Lower lobe of right lung (tissue), 2 donors: ENCODE data around the gene LY6G5C. TPM values are rescaled to one million over a fixed set of nuclear protein-coding genes. Genes with fewer than 3 reads are reported as not detected.
A peak's percentile ranks its signal among the peaks of the same experiment; 100 is the strongest.

Experiments
- ATAC-seq, 2 donors: fragments of 200-7000 bp; cut with Tn5 transposase; one replicate each; pipeline ENCODE4 v1.9.1; 2020 to 2022; ENCODE audit warnings: mild to moderate bottlenecking in 2 of 2, moderate library complexity in 2 of 2
- DNase-seq: peaks from one replicate; pipeline ENCODE4 v3.0.0-alpha.2; 2020
- H3K27ac ChIP-seq: fragments of 200-600 bp; one replicate; pipeline ENCODE4 v1.8.0; 2022
- H3K27me3 ChIP-seq: fragments of 200-600 bp; one replicate; pipeline ENCODE4 v1.8.0; 2022; ENCODE audit warnings: low read depth
- H3K36me3 ChIP-seq: fragments of 200-600 bp; one replicate; pipeline ENCODE4 v1.8.0; 2022; ENCODE audit warnings: mild to moderate bottlenecking
- H3K4me1 ChIP-seq: fragments of 200-600 bp; one replicate; pipeline ENCODE4 v1.8.0; 2022
- H3K4me3 ChIP-seq: fragments of 200-600 bp; one replicate; pipeline ENCODE4 v1.8.0; 2022; ENCODE audit warnings: mild to moderate bottlenecking
- H3K9me3 ChIP-seq: fragments of 200-600 bp; one replicate; pipeline ENCODE4 v1.8.0; 2022
- intact Hi-C: fragments of 100-400 bp; cut with DNase I; formaldehyde crosslinking; loops from one replicate; pipeline ENCODE4 v1.11.0; 2022
- total RNA-seq: library from RNA; stranded (reverse); fragmentation: NEBNext Ultra II Directional; extraction: Animal tissue kit (Norgen Biotek cat#: 25700); gene quantifications from one replicate; pipeline ENCODE4 v1.2.1, GENCODE V29; 2021
- TF ChIP-seq, protein P1 (sequence below): fragments of 200-600 bp; IDR thresholded peaks from one replicate; pipeline ENCODE4 v1.8.0; 2022; ENCODE audit warnings: antibody characterized with exemption, mild to moderate bottlenecking
- donor health status: DM: no; HTN: yes; CAD: no; lungs with severe emphysema.

LY6G5C gene
- total RNA-seq, 1 donor from 2014 or later = 2.9 TPM

DNA sequence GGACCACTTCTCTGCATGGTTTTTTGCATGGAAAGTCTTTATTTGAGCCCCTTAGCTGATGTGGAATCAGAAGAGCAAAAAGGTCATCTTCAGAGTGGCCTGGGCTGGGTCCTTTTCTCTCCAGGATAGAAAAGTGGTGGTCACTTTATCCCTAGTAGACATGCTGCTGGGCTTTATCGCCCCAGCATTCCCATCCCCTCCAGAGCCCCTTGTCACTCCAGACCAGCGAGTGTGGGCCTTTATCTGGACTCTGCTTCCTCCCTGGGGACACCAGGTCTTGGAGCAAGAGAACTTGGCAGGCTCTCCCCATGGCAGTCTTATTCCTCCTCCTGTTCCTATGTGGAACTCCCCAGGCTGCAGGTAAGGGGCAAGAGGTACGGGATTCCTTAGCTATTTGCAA lies 25.7 kb upstream of the LY6G5C start, which contains the start of gene LY6G6F:
TSS of gene LY6G6F (plus strand) at position 268 of the 400 bp plus-strand sequence. CDS start at position 309, 41 bp downstream.
- no peak for ATAC-seq
- TF ChIP-seq, protein P1, sequence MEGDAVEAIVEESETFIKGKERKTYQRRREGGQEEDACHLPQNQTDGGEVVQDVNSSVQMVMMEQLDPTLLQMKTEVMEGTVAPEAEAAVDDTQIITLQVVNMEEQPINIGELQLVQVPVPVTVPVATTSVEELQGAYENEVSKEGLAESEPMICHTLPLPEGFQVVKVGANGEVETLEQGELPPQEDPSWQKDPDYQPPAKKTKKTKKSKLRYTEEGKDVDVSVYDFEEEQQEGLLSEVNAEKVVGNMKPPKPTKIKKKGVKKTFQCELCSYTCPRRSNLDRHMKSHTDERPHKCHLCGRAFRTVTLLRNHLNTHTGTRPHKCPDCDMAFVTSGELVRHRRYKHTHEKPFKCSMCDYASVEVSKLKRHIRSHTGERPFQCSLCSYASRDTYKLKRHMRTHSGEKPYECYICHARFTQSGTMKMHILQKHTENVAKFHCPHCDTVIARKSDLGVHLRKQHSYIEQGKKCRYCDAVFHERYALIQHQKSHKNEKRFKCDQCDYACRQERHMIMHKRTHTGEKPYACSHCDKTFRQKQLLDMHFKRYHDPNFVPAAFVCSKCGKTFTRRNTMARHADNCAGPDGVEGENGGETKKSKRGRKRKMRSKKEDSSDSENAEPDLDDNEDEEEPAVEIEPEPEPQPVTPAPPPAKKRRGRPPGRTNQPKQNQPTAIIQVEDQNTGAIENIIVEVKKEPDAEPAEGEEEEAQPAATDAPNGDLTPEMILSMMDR = no peak
- Histone ChIP-seq H3K4me3 (no peak within 1 kb of the TSS), H3K36me3 (no peaks in the 10 kb centered on the region), H3K27me3 (no peaks in the 10 kb centered on the region), H3K4me1 (peaks cover 20% of the 10 kb centered on the region), H3K27ac (no peak within 1 kb of the TSS), H3K9me3 (no peaks in the 10 kb centered on the region)
- DNase-seq = no peak
- intact Hi-C loops = no loop called here

DNA sequence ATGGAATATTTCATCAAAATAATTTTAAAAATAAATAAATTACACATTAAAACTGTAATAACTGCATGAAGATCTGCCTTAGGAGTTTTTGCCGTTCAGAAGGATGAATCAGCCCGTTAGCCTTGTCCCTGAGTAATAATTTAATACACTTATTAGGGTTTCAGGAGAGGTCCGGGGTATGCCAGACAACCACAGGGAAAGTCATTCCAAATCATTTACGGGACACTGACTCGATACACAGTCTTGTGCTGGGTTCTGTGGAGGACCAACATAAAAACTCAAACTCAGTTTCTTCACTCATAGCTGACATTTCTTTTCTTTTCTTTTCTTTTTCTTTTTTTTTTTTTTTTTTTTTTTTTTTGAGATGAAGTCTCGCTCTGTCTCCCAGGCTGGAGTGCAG lies 25.1 kb upstream of the LY6G5C start:
- ATAC-seq (no peak), DNase-seq (no peak)
- TF ChIP-seq, protein P1 = no peak
- Histone ChIP-seq H3K9me3 (no peaks in the 10 kb centered on the region), H3K4me3 (no peak overlapping the region), H3K27ac (no peak overlapping the region), H3K36me3 (peaks cover under 1% of the 10 kb centered on the region), H3K27me3 (no peaks in the 10 kb centered on the region), H3K4me1 (peaks cover 22% of the 10 kb centered on the region)
- intact Hi-C loops = no loop called here

DNA sequence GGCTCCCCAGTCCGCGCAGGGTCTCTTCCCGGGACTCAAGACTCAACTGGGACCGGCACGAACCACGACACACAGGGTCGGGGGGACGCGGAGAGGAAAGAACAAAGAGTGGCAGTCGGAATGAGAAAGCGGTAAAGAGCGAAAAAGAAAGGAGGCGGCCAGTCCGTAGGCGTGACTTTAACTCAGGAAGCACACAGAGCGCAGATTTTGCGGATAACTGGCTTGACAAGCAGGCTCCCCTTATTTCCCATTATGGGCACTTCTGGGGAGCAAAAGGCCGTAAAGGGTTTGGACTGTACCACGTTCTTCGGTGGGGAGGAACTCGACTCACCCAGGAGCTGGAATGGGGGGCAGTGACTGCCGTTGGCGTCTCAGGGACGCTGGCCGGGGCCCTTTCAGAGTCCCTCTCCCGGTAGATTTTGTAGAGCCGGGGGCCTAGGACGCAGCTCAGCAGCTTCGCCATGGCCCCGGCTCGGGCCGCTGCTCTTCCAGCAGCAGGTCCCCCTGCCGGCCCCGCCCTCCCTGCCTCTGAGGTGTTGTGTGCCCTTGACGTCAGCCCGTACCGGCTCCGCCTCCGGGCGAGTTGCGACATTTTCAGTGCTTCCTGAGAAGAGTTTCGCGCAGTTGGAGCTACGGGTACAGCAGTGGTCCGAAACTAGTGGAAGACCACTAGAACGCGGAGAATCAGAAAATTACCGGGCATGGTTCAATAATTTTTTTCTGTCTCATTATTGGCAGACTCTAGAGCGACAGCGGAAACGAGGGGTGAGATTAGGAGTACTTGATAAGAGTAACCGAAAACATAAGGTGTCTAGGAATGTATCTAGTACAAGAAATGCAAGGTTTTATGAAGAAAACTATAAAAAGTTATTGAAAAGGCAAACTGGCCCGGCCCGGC lies 22.2 kb upstream of the LY6G5C start, which contains the start of gene ABHD16A:
TSS of gene ABHD16A (minus strand) at position 506 of the 898 bp plus-strand sequence. CDS start at position 463, 43 bp downstream.
- intact Hi-C loops = no loop called here
- Histone ChIP-seq H3K9me3 (no peaks in the 10 kb centered on the region), H3K27me3 (no peaks in the 10 kb centered on the region), H3K36me3 (peaks cover 29% of the 10 kb centered on the region), H3K27ac (peak within 1 kb of the TSS; percentile 98), H3K4me3 (peak within 1 kb of the TSS; percentile 81), H3K4me1 (peaks cover 25% of the 10 kb centered on the region)
- TF ChIP-seq, protein P1 = no peak
- peak; percentile 98 to 99 for ATAC-seq
- peak; percentile 100 for DNase-seq

DNA sequence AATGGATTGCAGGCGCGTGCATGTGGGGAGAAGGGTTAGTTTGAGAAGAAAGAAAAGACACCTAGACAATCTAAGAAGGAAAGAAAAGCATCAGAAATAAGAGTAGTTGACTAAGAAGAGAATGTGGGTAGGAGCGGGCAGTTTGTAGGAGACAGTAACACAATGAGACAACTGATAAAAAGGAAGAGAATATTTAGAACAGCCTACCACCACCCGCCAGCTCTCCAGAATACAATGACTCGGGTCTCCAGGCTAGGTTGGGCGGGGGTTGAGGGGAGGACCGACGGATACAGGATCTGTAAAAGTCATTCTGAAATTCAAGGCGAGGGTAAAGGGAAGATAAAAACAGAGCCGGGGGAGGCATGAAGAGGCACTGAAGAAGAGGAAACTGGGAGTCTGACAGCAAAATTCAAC lies 21.5 kb upstream of the LY6G5C start:
- DNase-seq (no peak), ATAC-seq (peak in 1 of 2 donors; percentile 8)
- TF ChIP-seq, protein P1 = no peak
- Histone ChIP-seq H3K27me3 (no peaks in the 10 kb centered on the region), H3K36me3 (peaks cover 36% of the 10 kb centered on the region), H3K4me1 (peaks cover 30% of the 10 kb centered on the region), H3K4me3 (peak overlapping the region; percentile 81), H3K9me3 (no peaks in the 10 kb centered on the region), H3K27ac (peak overlapping the region; percentile 98)
- intact Hi-C loops = no loop called here

- peak overlapping the region; percentile 81 for H3K4me3 ChIP-seq
- peak in 1 of 2 donors; percentile 5 for ATAC-seq
- intact Hi-C loops = no loop called here
- TF ChIP-seq, protein P1 = no peak
- H3K27me3 ChIP-seq = no peaks in the 10 kb centered on the region
- H3K36me3 ChIP-seq = peaks cover 39% of the 10 kb centered on the region
- H3K4me1 ChIP-seq = peaks cover 30% of the 10 kb centered on the region
- DNase-seq = no peak
- H3K27ac ChIP-seq = peak overlapping the region; percentile 98
- H3K9me3 ChIP-seq = no peaks in the 10 kb centered on the region
Measured at GRCh38 chr6:31701666-31702404, 21.0 kb upstream of the LY6G5C start.
